ENCODE results near the gene GNA14. TPM values are rescaled to one million over a fixed set of nuclear protein-coding genes. Genes with fewer than 3 reads are reported as not detected.

Gene GNA14
- total RNA-seq, 1 experiment from 2014 or later = 0.37 TPM

- Histone ChIP-seq H2BK20ac (ENCODE audit: low read depth, low read length, poor library complexity, severe bottlenecking) (no peak overlapping the region), H4K8ac (replicated peaks; ENCODE audit: insufficient read length, low read depth, low read length) (no peak overlapping the region), H3K27ac (ENCODE audit: insufficient read length, low read depth, low read length) (no peak overlapping the region), H3K27me3 (ENCODE audit: insufficient read depth, low read length) (no peaks in the 10 kb centered on the region), H3K9me3 (ENCODE audit: control insufficient read depth, low read depth, low read length) (no peaks in the 10 kb centered on the region), H3K18ac (ENCODE audit: insufficient read length, low read depth, low read length) (no peak overlapping the region), H2BK12ac (ENCODE audit: insufficient read length, low read depth, low read length) (no peak overlapping the region), H2AFZ (ENCODE audit: low read length) (no peak overlapping the region), H3K4me1 (ENCODE audit: insufficient read depth, low read length) (no peaks in the 10 kb centered on the region), H3K79me2 (ENCODE audit: insufficient read depth, low read length) (no peaks in the 10 kb centered on the region), H2AK5ac (ENCODE audit: insufficient read length, low read length) (no peak overlapping the region), H4K20me1 (ENCODE audit: control insufficient read depth, insufficient read depth, insufficient read length) (no peaks in the 10 kb centered on the region), H3K56ac (ENCODE audit: insufficient read length, low read depth, low read length) (no peak overlapping the region), H3K23me2 (ENCODE audit: insufficient read length, low read depth, low read length, poor library complexity, severe bottlenecking) (no peaks in the 10 kb centered on the region), H2BK15ac (ENCODE audit: low read depth, low read length) (no peak overlapping the region), H2BK120ac (ENCODE audit: low read depth, low read length, poor library complexity, severe bottlenecking) (no peak overlapping the region), H3T11ph (ENCODE audit: low read length) (no peak overlapping the region), H3K23ac (ENCODE audit: insufficient read length, low read depth, low read length) (no peak overlapping the region), H3K14ac (ENCODE audit: insufficient read depth, low read length) (no peak overlapping the region), H2BK5ac (ENCODE audit: insufficient read length, low read length) (no peak overlapping the region), H4K5ac (ENCODE audit: insufficient read length, low read depth, low read length) (no peak overlapping the region), H3K4me2 (ENCODE audit: insufficient read depth, insufficient read length, low read length) (no peak overlapping the region), H3K79me1 (ENCODE audit: insufficient read depth, low read depth, low read length, poor library complexity, severe bottlenecking) (no peaks in the 10 kb centered on the region), H4K91ac (ENCODE audit: insufficient read length, low read depth, low read length) (no peak overlapping the region), H3K4ac (ENCODE audit: low read depth, low read length) (no peak overlapping the region), H3K9ac (ENCODE audit: extremely low read depth, insufficient read length, low read length) (no peak overlapping the region)
- no peak for TF ChIP-seq CTCF (conservative IDR thresholded peaks at IDR 0.05)
- no peak overlapping the region; a peak in 1 of 7 replicates for H3K27ac Mint-ChIP-seq
- H3K27me3 Mint-ChIP-seq (ENCODE audit: low read depth) = no peaks in the 10 kb centered on the region
- no peak overlapping the region for H3K4me3 Mint-ChIP-seq
- no peaks in the 10 kb centered on the region for H3K36me3 Mint-ChIP-seq (ENCODE audit: insufficient read depth in 1 of 3, low read depth in 3 of 3)
- no peaks in the 10 kb centered on the region for H3K9me3 Mint-ChIP-seq
- no peak for DNase-seq
- no peaks in the 10 kb centered on the region for H3K4me1 Mint-ChIP-seq
- WGBS (ENCODE audit: extremely low coverage, insufficient read length, low lambda C conversion rate) = no CpG with 5 or more reads among the region's 4 CpGs
Observed at GRCh38 chr9:77672183-77672582, 24.1 kb upstream of the GNA14 start.
